HG02970 (cell line): ENCODE results near the gene FXYD1.

ENCODE experiments used
- ATAC-seq: cut with Tn5 transposase; IDR thresholded peaks from one replicate; pipeline ENCODE4 v1.9.1; 2021; ENCODE audit warnings: mild to moderate bottlenecking, moderate library complexity, moderate number of reproducible peaks; ENCODE audit not compliant: unreplicated experiment, low FRiP score

The FXYD1 gene

GRCh38 chr19:35178701-35179100 lies 40.1 kb downstream of the FXYD1 start:
- no peak for ATAC-seq

- no peak for ATAC-seq
Observed at GRCh38 chr19:35179830-35180229, 41.2 kb downstream of the FXYD1 start.

- no peak for ATAC-seq
Observed at GRCh38 chr19:35181387-35181786, 42.8 kb downstream of the FXYD1 start.

GRCh38 chr19:35184267-35184666 lies 45.6 kb downstream of the FXYD1 start:
- no peak for ATAC-seq

GRCh38 chr19:35184884-35185283 lies 46.3 kb downstream of the FXYD1 start:
- ATAC-seq, result no peak
